ENCODE measurements around the gene MARVELD1.

DNA sequence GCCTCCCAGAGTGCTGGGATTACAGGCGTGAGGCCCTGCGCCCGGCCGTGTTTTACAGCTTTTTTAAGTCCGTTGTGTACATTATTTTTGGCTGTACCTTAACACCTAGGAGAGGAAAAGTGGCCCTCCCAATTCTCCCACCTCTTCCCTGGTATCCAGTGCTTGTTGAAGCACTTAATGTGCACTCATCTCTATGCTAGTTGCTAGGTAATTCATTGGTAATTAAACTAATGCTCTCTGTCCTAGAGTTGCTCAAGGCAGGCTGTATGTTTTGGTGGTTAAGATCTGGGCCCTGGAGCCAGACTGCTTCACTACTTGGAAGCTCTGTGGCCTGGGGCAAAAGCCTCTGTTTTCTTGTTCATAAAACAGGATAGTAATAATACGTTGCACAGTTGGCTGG lies 46.1 kb upstream of the MARVELD1 start:
- TF ChIP-seq, protein P1, sequence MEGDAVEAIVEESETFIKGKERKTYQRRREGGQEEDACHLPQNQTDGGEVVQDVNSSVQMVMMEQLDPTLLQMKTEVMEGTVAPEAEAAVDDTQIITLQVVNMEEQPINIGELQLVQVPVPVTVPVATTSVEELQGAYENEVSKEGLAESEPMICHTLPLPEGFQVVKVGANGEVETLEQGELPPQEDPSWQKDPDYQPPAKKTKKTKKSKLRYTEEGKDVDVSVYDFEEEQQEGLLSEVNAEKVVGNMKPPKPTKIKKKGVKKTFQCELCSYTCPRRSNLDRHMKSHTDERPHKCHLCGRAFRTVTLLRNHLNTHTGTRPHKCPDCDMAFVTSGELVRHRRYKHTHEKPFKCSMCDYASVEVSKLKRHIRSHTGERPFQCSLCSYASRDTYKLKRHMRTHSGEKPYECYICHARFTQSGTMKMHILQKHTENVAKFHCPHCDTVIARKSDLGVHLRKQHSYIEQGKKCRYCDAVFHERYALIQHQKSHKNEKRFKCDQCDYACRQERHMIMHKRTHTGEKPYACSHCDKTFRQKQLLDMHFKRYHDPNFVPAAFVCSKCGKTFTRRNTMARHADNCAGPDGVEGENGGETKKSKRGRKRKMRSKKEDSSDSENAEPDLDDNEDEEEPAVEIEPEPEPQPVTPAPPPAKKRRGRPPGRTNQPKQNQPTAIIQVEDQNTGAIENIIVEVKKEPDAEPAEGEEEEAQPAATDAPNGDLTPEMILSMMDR (IDR thresholded peaks at IDR 0.05): no peak
- no peak for TF ChIP-seq ZFX (IDR thresholded peaks at IDR 0.05; ENCODE audit: borderline replicate concordance)
